Measurements from ENCODE around the gene IFTAP. TPM values are rescaled to one million over a fixed set of nuclear protein-coding genes. Genes with fewer than 3 reads are reported as not detected.
A peak's percentile ranks its signal among the peaks of the same experiment; 100 is the strongest.
"Not testable (repeated sequence)": the region's sequence is repeated elsewhere in the genome, so short reads cannot be mapped to it uniquely, and the experiment has no call there.

IFTAP gene, protein sequence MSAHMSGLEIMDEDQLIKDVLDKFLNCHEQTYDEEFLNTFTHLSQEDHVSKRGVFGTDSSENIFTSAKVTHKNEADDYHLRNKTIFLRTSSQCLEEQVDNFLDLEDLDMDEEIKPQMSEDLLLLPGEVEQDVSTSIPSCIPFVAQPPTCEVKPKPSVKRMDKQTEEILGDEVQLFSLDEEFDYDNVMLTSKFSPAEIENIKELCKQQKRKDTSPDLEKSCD
- 12.2 and 33.1 TPM in 2 replicates for total RNA-seq (ENCODE audit: low replicate concordance)
- long read RNA-seq, transcript C11orf74-201 (6 exons, 863 nt): major isoform, 11 of 19 reads
- long read RNA-seq, partial matches to known transcripts: 0 of 19 reads
- long read RNA-seq, other reads (novel, unspliced or antisense): 3 of 19 reads

DNA sequence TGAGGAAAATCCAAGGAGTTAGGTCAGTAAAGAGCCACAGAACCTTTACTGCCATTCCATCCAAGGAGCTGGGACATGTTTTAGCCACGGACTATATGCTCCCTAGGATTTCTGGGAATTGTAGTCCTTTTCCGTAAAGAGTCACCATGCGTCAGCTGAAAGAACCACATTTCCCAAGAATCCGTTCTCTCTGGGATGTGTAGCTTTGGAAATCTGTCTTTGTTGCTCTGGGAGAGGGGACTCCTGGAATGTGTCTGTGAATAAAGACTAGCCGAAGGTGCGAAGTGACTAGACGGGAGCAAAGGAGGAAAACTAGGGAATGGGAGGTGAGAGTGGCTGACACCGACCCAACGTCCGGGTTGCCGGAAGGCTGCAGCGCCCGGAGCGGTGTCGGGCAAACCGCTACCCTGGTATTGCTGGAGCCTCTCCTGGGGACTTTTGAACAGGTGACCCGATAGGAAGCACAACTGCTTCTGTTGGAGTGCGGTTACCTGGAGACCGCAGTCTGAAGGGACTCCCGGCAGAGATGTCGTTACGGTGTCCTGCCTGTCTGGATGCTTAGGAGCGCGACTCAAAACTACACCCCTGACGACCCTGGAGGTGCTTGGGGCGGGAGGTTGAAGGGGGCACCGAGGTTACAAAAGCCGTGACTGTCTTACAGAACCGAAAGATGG lies at the start of gene IFTAP:
Gene IFTAP, plus strand, starts transcription at position 187 of the 674 bp plus-strand sequence. CDS start 15,602 bp downstream, outside the sequence.
- Mint-ChIP-seq H3K27ac (peak within 1 kb of the TSS; percentile 86), H3K4me1 (ENCODE audit: unreplicated experiment) (peaks cover 8% of the 10 kb centered on the region), H3K9me3 (no peaks in the 10 kb centered on the region), H3K36me3 (no peaks in the 10 kb centered on the region), H3K4me3 (peak within 1 kb of the TSS; percentile 98), H3K27me3 (peaks cover 28% of the 10 kb centered on the region)
- no peak for DNase-seq (ENCODE audit: extremely low spot score, unreplicated experiment)
- TF ChIP-seq, protein P1, sequence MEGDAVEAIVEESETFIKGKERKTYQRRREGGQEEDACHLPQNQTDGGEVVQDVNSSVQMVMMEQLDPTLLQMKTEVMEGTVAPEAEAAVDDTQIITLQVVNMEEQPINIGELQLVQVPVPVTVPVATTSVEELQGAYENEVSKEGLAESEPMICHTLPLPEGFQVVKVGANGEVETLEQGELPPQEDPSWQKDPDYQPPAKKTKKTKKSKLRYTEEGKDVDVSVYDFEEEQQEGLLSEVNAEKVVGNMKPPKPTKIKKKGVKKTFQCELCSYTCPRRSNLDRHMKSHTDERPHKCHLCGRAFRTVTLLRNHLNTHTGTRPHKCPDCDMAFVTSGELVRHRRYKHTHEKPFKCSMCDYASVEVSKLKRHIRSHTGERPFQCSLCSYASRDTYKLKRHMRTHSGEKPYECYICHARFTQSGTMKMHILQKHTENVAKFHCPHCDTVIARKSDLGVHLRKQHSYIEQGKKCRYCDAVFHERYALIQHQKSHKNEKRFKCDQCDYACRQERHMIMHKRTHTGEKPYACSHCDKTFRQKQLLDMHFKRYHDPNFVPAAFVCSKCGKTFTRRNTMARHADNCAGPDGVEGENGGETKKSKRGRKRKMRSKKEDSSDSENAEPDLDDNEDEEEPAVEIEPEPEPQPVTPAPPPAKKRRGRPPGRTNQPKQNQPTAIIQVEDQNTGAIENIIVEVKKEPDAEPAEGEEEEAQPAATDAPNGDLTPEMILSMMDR (conservative IDR thresholded peaks at IDR 0.05): no peak

DNA sequence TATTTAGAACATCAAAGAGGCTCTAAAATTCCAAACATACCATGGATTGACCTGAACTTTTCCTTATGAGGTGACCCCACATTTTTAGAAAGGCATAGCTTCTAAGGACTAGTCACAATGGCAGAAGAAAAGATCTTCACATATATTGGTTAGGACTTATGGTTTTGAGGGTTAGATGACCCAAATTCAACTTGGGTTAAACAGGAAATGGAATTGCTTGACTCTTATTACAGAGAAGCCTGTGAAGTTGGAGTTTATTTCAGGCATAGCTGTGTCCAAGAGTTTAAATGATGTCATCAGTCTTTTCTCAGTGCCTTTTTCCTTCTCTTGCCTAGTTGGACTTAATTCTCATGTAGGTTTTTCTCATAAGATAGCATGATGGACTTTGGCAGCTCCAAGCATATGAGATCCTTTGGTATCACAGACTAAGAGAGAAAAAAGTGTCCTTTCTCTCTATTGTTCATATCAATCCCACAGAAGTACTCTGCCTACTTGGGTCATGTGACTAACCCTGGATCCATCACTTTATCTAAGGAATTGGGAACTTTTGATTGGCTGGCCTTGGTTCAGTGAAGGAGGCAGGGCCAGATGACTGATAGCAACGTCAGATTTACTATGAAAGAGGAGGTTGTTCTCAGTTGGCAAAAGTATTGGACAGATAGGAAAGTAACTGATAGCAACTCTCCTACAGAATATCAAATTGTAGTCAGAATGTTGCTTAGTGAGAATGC lies 43.8 kb upstream of the IFTAP start:
- TF ChIP-seq, protein P1 (conservative IDR thresholded peaks at IDR 0.05): no peak
- Mint-ChIP-seq H3K36me3 (no peaks in the 10 kb centered on the region), H3K9me3 (no peaks in the 10 kb centered on the region)

DNA sequence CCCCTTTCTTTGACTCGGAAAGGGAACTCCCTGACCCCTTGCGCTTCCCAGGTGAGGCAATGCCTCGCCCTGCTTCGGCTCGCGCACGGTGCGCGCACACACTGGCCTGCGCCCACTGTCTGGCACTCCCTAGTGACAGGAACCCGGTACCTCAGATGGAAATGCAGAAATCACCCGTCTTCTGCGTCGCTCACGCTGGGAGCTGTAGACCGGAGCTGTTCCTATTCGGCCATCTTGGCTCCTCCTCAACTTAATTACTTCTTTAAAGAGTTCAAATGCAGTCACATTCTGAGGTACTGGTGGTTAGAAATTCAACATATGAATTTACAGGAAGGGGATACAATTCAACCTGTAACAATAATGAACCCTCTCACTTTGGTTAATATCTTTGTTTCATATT lies 36.9 kb upstream of the IFTAP start:
- peak overlapping the region; percentile 56 for H3K4me3 Mint-ChIP-seq
- not testable (repeated sequence) for H3K36me3 Mint-ChIP-seq; DNase-seq (ENCODE audit: extremely low spot score, unreplicated experiment); H3K9me3 Mint-ChIP-seq; H3K4me1 Mint-ChIP-seq (ENCODE audit: unreplicated experiment); H3K27me3 Mint-ChIP-seq
- peak overlapping the region; percentile 44 for H3K27ac Mint-ChIP-seq

More for the DNA sequence above, 43.8 kb upstream of the IFTAP start:
- H3K4me3 Mint-ChIP-seq: no peak overlapping the region
- no peak overlapping the region for H3K27ac Mint-ChIP-seq
- peaks cover 16% of the 10 kb centered on the region for H3K27me3 Mint-ChIP-seq
- DNase-seq (ENCODE audit: extremely low spot score, unreplicated experiment): no peak
- no peaks in the 10 kb centered on the region for H3K4me1 Mint-ChIP-seq (ENCODE audit: unreplicated experiment)

DNA sequence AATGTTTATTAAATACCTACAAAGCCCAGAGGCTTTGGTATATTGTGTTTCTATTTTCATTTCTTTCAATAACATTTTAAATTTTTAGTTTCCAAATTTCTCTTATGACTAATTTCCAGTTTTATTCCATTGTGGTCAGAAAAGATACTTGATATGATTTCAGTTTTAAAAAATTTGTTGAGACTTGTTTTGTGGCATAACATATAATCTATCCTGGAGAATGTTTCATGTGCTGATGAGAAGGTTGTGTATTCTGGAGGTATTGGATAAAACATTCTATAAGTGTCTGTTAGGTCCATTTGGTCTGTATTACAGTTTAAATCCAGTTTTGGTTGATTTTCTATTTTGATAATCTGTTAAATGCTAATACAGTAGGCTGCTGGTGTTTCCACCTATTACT lies 36.3 kb upstream of the IFTAP start:
- Mint-ChIP-seq H3K9me3 (peaks cover 5% of the 10 kb centered on the region), H3K36me3 (no peaks in the 10 kb centered on the region), H3K27ac (peak overlapping the region; percentile 44), H3K27me3 (peaks cover 8% of the 10 kb centered on the region), H3K4me3 (peak overlapping the region; percentile 56), H3K4me1 (ENCODE audit: unreplicated experiment) (no peaks in the 10 kb centered on the region)
- TF ChIP-seq, protein P1 (conservative IDR thresholded peaks at IDR 0.05): no peak
- no peak for DNase-seq (ENCODE audit: extremely low spot score, unreplicated experiment)

DNA sequence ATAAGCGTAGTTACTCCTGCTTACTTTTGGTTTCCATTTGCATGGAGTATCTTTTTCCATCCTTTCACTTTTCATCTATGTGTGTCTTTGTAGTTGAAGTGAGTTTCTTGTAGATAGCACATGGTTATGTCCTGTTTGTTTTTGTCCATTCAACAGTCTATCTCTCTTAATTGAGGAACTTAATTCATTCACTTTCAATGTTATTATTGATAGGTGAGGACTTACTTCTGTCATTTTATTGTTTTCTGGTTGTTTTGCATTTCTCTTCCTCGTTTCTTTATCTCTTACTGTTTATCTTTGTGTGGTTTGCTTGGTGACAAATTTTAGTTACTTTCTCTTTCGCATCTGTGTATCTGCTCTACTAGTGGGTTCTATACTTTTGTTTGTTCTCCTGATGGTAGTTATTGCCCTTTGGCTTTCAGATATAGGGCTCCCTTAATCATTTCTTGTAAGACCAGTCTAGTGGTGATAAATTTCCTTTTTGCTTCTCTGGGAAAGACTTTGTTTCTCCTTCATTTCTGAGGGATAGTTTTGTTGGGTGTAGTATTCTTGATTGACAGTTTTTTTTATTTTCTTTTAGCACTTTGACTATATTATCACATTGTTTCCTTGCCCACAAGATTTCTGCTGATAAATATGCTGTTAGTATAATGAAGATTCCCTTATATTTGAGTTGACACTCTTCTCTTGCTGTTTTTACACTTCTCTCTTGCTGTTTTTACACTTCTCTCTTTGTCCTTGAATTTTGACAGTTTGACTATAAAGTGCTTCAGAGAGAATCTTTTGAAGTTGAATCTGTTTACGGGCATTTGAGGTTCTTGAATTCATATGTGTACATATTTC lies 35.5 kb upstream of the IFTAP start:
- Mint-ChIP-seq H3K4me1 (ENCODE audit: unreplicated experiment) (no peaks in the 10 kb centered on the region), H3K9me3 (peaks cover 5% of the 10 kb centered on the region), H3K27ac (peak overlapping the region; percentile 5), H3K4me3 (no peak overlapping the region), H3K27me3 (peaks cover 8% of the 10 kb centered on the region), H3K36me3 (no peaks in the 10 kb centered on the region)
- TF ChIP-seq, protein P1 (conservative IDR thresholded peaks at IDR 0.05): no peak
- DNase-seq (ENCODE audit: extremely low spot score, unreplicated experiment): no peak

Measured in type B pancreatic cell (in vitro differentiated cells).